ENCODE measurements around the gene CBLIF. TPM values are rescaled to one million over a fixed set of nuclear protein-coding genes. Genes with fewer than 3 reads are reported as not detected.

Gene CBLIF
- total and polyA plus RNA-seq, 2 of the 8 experiments (the other 6 are each of a cell fraction or from before 2014, with no cell fraction given) = not detected

DNA sequence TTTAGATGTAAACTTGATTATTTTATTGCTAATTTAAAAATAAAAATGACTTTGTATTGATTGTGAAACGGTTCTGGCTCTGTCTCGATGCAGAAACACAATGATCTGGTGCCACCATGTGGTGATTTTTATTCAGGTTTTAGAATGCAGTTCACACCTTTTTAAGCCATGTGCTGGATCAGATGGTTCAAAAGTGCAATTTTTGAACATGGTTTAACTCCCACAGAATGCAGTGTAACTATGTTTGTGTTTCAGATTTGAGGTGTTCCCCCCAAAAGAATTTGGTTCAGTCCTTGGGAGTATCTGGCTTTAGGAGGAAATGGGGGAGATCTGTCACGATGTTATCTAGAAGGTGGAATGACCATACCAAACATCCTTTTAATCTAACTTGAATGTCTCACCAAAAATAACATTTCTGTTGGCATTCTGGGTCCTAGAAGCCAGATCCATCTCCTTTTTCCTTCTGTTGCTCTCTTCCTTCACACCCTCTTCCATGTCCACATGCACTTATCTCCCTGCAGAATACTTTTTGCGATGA is 42.6 kb downstream of the CBLIF start (continued):
- TF ChIP-seq RAD21 (IDR thresholded peaks at IDR 0.05 in 1 of 2, conservative IDR thresholded peaks at IDR 0.05 in 1 of 2; ENCODE audit: low read depth in 2 of 2, low read length in 2 of 2) (peak; percentile 69 to 72), CHD2 (IDR thresholded peaks at IDR 0.05; ENCODE audit: low read length) (no peak), BACH1 (IDR thresholded peaks at IDR 0.05; ENCODE audit: low read length) (no peak), RXRA (IDR thresholded peaks at IDR 0.05; ENCODE audit: insufficient read depth, low read depth, low read length) (no peak), BCL11A (IDR thresholded peaks at IDR 0.05; ENCODE audit: low read depth in 2 of 2, low read length in 2 of 2) (no peak), FOSL1 (IDR thresholded peaks at IDR 0.05; ENCODE audit: insufficient read depth, low read depth, low read length) (no peak), TAF7 (optimal IDR thresholded peaks at IDR 0.05; ENCODE audit: borderline replicate concordance, low read depth, low read length) (no peak), SP4 (IDR thresholded peaks at IDR 0.05; ENCODE audit: low read length) (no peak), CTBP2 (IDR thresholded peaks at IDR 0.05; ENCODE audit: borderline replicate concordance, insufficient read depth, insufficient read length, low read length) (no peak), KDM1A (IDR thresholded peaks at IDR 0.05; ENCODE audit: borderline replicate concordance, low read length) (no peak), MAX (IDR thresholded peaks at IDR 0.05) (peak; percentile 85), EZH2 (IDR thresholded peaks at IDR 0.05; ENCODE audit: low read depth, low read length, severe bottlenecking) (no peak), NRF1 (IDR thresholded peaks at IDR 0.05; ENCODE audit: low read depth, low read length) (no peak), CEBPB (IDR thresholded peaks at IDR 0.05; ENCODE audit: low read depth, low read length) (peak; percentile 67; the same call in 1 of the 2 replicates), ZNF274 (IDR thresholded peaks at IDR 0.05; ENCODE audit: borderline replicate concordance, extremely low read depth, low read length) (no peak), POU5F1 (IDR thresholded peaks at IDR 0.05; ENCODE audit: low read depth, low read length) (no peak), MAFK (IDR thresholded peaks at IDR 0.05; ENCODE audit: low read depth, low read length) (no peak), SAP30 (IDR thresholded peaks at IDR 0.05; ENCODE audit: insufficient read depth, insufficient replicate concordance, low read length) (no peak), SIRT6 (IDR thresholded peaks at IDR 0.05; ENCODE audit: low read length) (no peak), CBX8 (IDR thresholded peaks at IDR 0.05; ENCODE audit: borderline replicate concordance, low read depth, low read length) (no peak), TCF12 (IDR thresholded peaks at IDR 0.05; ENCODE audit: low read depth, low read length) (no peak), HDAC2 (IDR thresholded peaks at IDR 0.05; ENCODE audit: borderline replicate concordance in 1 of 2, low read depth in 2 of 2, low read length in 2 of 2) (no peak)
- TF ChIP-seq, protein P1, sequence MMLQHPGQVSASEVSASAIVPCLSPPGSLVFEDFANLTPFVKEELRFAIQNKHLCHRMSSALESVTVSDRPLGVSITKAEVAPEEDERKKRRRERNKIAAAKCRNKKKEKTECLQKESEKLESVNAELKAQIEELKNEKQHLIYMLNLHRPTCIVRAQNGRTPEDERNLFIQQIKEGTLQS (IDR thresholded peaks at IDR 0.05; ENCODE audit: insufficient read depth, low read depth, low read length) = no peak

All from H1 (cell line).